GM06990 (cell line): ENCODE data around the gene AFAP1.

ENCODE experiments used
- DNase-seq: peaks from one replicate; pipeline ENCODE4 v3.0.0-alpha.2; 2011; ENCODE audit not compliant: insufficient read length; ENCODE audit errors: extremely low read depth
- H3K27me3 ChIP-seq: replicated peaks from 2 replicates; pipeline ENCODE4 v1.6.0; 2011; ENCODE audit warnings: low read length; ENCODE audit not compliant: control insufficient read depth, insufficient read depth
- H3K36me3 ChIP-seq: 2 replicates; pipeline ENCODE4 v1.5.1; 2011; ENCODE audit warnings: low read length; ENCODE audit not compliant: control insufficient read depth, insufficient read depth
- H3K4me3 ChIP-seq: replicated peaks from 2 replicates; pipeline ENCODE4 v1.5.1; 2011; ENCODE audit warnings: low read depth, mild to moderate bottlenecking, control low read depth, low read length
- CTCF ChIP-seq: IDR thresholded peaks from 2 replicates; pipeline ENCODE4 v1.5.1; 2011; ENCODE audit warnings: low read length, control low read depth, mild to moderate bottlenecking, inconsistent platforms; ENCODE audit not compliant: insufficient read depth, poor library complexity, severe bottlenecking

The AFAP1 gene

GRCh38 chr4:7734651-7735260, 204.9 kb downstream of the AFAP1 start:
- Histone ChIP-seq H3K4me3 (no peak overlapping the region), H3K36me3 (no peaks in the 10 kb centered on the region), H3K27me3 (no peaks in the 10 kb centered on the region; the same call in 1 of the 2 replicates)
- TF ChIP-seq CTCF = no peak
- no peak for DNase-seq

GRCh38 chr4:7733801-7734650, 205.6 kb downstream of the AFAP1 start:
- DNase-seq = no peak
- Histone ChIP-seq H3K4me3 (no peak overlapping the region), H3K36me3 (no peaks in the 10 kb centered on the region), H3K27me3 (no peaks in the 10 kb centered on the region; the same call in 1 of the 2 replicates)
- no peak for TF ChIP-seq CTCF

GRCh38 chr4:7733201-7733600, 206.5 kb downstream of the AFAP1 start:
- H3K27me3 ChIP-seq = peaks cover 1% of the 10 kb centered on the region; the same call in 1 of the 2 replicates
- TF ChIP-seq CTCF = no peak
- no peak overlapping the region for H3K4me3 ChIP-seq
- H3K36me3 ChIP-seq = no peaks in the 10 kb centered on the region
- DNase-seq = no peak

- H3K4me3 ChIP-seq = no peak overlapping the region
- peaks cover 1% of the 10 kb centered on the region; the same call in 1 of the 2 replicates for H3K27me3 ChIP-seq
- no peaks in the 10 kb centered on the region for H3K36me3 ChIP-seq
- DNase-seq = no peak
- TF ChIP-seq CTCF = no peak
Observed at GRCh38 chr4:7732263-7732662, 207.4 kb downstream of the AFAP1 start.

- no peak for DNase-seq
- Histone ChIP-seq H3K36me3 (no peaks in the 10 kb centered on the region), H3K4me3 (no peak overlapping the region)
Observed at GRCh38 chr4:7731437-7731836, 208.2 kb downstream of the AFAP1 start.

More at GRCh38 chr4:7731437-7731836, 208.2 kb downstream of the AFAP1 start:
- no peak for TF ChIP-seq CTCF
- peaks cover 1% of the 10 kb centered on the region; the same call in 1 of the 2 replicates for H3K27me3 ChIP-seq
